Peyer's patch (tissue), 4 donors: ENCODE measurements around the gene HMX1.

Experiments used
- CTCF ChIP-seq, 6 experiments: fragments of 450-650 bp in 4 of 6; fragments of 200-600 bp in 2 of 6; sonication (generic) in 1 of 6; IDR thresholded peaks; one replicate each; pipeline ENCODE4 v1.5.1; 2017 to 2019; ENCODE audit warnings: antibody characterized with exemption in 6 of 6, mild to moderate bottlenecking in 3 of 6, moderate library complexity in 1 of 6
- POLR2A ChIP-seq, 2 donors: fragments of 450-650 bp; IDR thresholded peaks; one replicate each; pipeline ENCODE4 v1.5.1; 2017; ENCODE audit warnings: antibody characterized with exemption in 2 of 2, mild to moderate bottlenecking in 2 of 2, moderate library complexity in 2 of 2

GRCh38 chr4:8850074-8850829 is 21.4 kb downstream of the HMX1 start:
- TF ChIP-seq CTCF (IDR thresholded peaks at IDR 0.05) (no peak), POLR2A (IDR thresholded peaks at IDR 0.05) (no peak)
